Esophagus muscularis mucosa (tissue), 4 donors: ENCODE data around the gene COMMD7.

Source experiments
- CTCF ChIP-seq, 3 experiments: fragments of 200-600 bp in 2 of 3; fragments of 450-650 bp in 1 of 3; sonication (generic) in 2 of 3; IDR thresholded peaks; one replicate each; pipeline ENCODE4 v1.5.1; 2017 to 2019; ENCODE audit warnings: antibody characterized with exemption in 3 of 3, mild to moderate bottlenecking in 2 of 3, moderate library complexity in 1 of 3
- EP300 ChIP-seq: sonication (generic); formaldehyde crosslinking; IDR thresholded peaks from one replicate; pipeline ENCODE4 v1.6.1; 2017; ENCODE audit warnings: antibody characterized with exemption
- POLR2A ChIP-seq: fragments of 450-650 bp; IDR thresholded peaks from one replicate; pipeline ENCODE4 v1.6.1; 2017; ENCODE audit warnings: antibody characterized with exemption, moderate library complexity, mild to moderate bottlenecking, low read depth
- POLR2AphosphoS5 ChIP-seq, 2 donors: sonication (generic); formaldehyde crosslinking; IDR thresholded peaks; one replicate each; pipeline ENCODE4 v1.6.1; 2017; ENCODE audit warnings: antibody characterized with exemption in 2 of 2

GRCh38 chr20:32756156-32756555 lies 12.9 kb upstream of the COMMD7 start:
- TF ChIP-seq POLR2AphosphoS5 (IDR thresholded peaks at IDR 0.05) (no peak), CTCF (IDR thresholded peaks at IDR 0.05) (no peak), POLR2A (no peak), EP300 (no peak)
